Ishikawa (cell line): Measurements from ENCODE around the gene TICAM2.

Experiments
- CEBPB ChIP-seq: IDR thresholded peaks from 2 replicates; pipeline ENCODE4 v1.6.1; 2012
- CREB1 ChIP-seq: IDR thresholded peaks from 2 replicates; pipeline ENCODE4 v1.6.1; 2012; ENCODE audit warnings: low read depth
- EGR1 ChIP-seq: IDR thresholded peaks from 2 replicates; pipeline ENCODE4 v1.6.1; 2012
- EP300 ChIP-seq: IDR thresholded peaks from 2 replicates; pipeline ENCODE4 v1.6.1; 2012; ENCODE audit warnings: borderline replicate concordance
- FOXM1 ChIP-seq: IDR thresholded peaks from 2 replicates; pipeline ENCODE4 v1.6.1; 2012; ENCODE audit warnings: low read depth, borderline replicate concordance
- MAX ChIP-seq: IDR thresholded peaks from 2 replicates; pipeline ENCODE4 v1.6.1; 2012
- NFIC ChIP-seq: IDR thresholded peaks from 2 replicates; pipeline ENCODE4 v1.6.1; 2012
- RAD21 ChIP-seq: IDR thresholded peaks from 2 replicates; pipeline ENCODE4 v1.6.1; 2012; ENCODE audit warnings: low read depth
- REST ChIP-seq: IDR thresholded peaks from 2 replicates; pipeline ENCODE4 v1.6.1; 2012; ENCODE audit warnings: low read depth, mild to moderate bottlenecking
- TAF1 ChIP-seq: IDR thresholded peaks from 2 replicates; pipeline ENCODE4 v1.6.1; 2012; ENCODE audit warnings: low read depth, mild to moderate bottlenecking
- TCF12 ChIP-seq: IDR thresholded peaks from 2 replicates; pipeline ENCODE4 v1.6.1; 2012; ENCODE audit warnings: low read depth
- TEAD4 ChIP-seq: IDR thresholded peaks from 2 replicates; pipeline ENCODE4 v1.6.1; 2012
- YY1 ChIP-seq: IDR thresholded peaks from 2 replicates; pipeline ENCODE4 v1.6.1; 2012; ENCODE audit warnings: low read depth
- ZBTB7A ChIP-seq: IDR thresholded peaks from 2 replicates; pipeline ENCODE4 v1.6.1; 2012; ENCODE audit warnings: low read depth
- TF ChIP-seq, protein P1 (sequence below): IDR thresholded peaks from 2 replicates; pipeline ENCODE4 v1.6.1; 2012

TICAM2 gene

DNA sequence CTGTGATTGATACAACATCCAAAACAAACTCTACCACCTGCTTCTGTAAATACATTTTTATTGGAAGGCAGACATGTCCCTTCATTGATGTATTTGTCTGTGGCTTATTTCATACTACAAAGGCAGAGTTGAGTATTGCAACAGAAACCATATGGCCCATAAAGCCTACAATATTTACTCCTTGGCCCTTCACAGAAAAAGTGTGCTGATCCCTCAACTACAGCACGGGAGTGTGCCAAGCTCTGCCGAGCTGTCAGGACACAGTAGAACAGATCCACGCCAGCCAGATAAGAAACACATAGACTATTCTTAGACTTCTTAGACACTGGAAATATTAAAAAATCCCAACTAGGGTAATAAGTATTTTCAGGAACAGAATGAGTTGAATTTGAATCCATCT lies 13.2 kb downstream of the TICAM2 start:
- no peak for TF ChIP-seq TEAD4
- TF ChIP-seq EGR1, result no peak
- TF ChIP-seq REST, result no peak
- TF ChIP-seq NFIC, result no peak
- no peak for TF ChIP-seq ZBTB7A
- TF ChIP-seq EP300, result no peak
- no peak for TF ChIP-seq YY1
- no peak for TF ChIP-seq CEBPB
- TF ChIP-seq CREB1, result no peak
- no peak for TF ChIP-seq TAF1
- TF ChIP-seq, protein P1, sequence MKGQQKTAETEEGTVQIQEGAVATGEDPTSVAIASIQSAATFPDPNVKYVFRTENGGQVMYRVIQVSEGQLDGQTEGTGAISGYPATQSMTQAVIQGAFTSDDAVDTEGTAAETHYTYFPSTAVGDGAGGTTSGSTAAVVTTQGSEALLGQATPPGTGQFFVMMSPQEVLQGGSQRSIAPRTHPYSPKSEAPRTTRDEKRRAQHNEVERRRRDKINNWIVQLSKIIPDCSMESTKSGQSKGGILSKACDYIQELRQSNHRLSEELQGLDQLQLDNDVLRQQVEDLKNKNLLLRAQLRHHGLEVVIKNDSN, result no peak
- no peak for TF ChIP-seq TCF12
- no peak for TF ChIP-seq MAX

GRCh38 chr5:115588640-115589039 lies 13.6 kb downstream of the TICAM2 start:
- TF ChIP-seq CREB1 (no peak), EGR1 (no peak), REST (no peak), EP300 (no peak), TAF1 (no peak), TEAD4 (no peak), NFIC (no peak), RAD21 (no peak), TCF12 (no peak), YY1 (no peak), MAX (no peak), FOXM1 (no peak), CEBPB (no peak), ZBTB7A (no peak)
- TF ChIP-seq, protein P1, result no peak

DNA sequence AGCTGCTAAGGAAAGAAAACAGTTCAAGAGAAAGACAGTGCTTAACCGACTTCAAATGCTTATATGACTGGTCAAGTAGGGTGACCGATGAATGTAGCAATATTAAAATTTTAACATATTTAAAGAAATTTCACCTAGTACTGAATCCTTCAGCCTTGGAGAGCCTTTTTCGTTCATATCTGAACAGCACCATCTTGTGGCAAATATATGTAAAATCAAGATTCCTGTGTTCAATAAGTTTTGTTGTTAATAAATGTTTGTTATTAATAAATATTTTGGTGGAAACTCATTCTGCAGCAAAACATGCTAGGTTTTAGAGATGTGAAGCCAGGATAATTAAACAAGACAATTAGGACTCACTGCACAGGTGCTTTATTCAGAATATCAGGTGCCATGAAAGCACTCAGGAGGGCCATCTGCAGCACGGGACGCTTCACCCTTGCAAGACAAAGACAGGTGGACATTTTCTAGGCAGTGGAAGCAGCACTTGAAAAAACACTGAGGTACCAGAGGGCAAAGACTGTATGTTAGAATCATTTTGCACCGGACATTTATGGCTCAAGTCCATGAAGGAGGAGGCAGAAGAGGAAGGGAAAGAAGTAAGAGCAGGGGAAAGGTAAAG lies 15.6 kb downstream of the TICAM2 start:
- TF ChIP-seq RAD21 (peak; percentile 65), TCF12 (no peak), EGR1 (no peak), CEBPB (no peak)

DNA sequence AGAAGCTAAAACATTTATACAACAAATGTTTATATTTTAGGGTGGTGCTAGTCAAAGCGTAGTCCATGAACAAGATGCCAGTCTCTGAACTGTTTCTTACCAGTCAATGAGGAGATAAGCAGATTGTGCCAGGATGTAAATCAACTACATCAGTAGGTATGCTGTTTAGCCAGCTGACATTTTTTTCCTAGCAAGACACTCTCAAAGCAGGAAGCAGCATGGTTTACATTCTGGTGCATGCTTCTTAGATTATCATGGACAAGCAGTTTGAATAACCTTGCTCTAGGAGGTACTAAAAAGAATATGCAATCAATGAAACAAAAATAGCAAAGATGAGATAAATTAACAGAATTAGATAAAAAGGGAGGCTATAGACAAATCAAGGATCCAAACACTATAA lies 17.0 kb downstream of the TICAM2 start:
- TF ChIP-seq NFIC (no peak), FOXM1 (no peak), CREB1 (no peak), REST (no peak)

GRCh38 chr5:115584501-115584900 lies 17.8 kb downstream of the TICAM2 start:
- no peak for TF ChIP-seq TCF12
- no peak for TF ChIP-seq CEBPB
- no peak for TF ChIP-seq CREB1
- TF ChIP-seq FOXM1, result no peak
- no peak for TF ChIP-seq MAX
- no peak for TF ChIP-seq REST
- TF ChIP-seq ZBTB7A, result no peak
- TF ChIP-seq, protein P1, result no peak
- TF ChIP-seq YY1, result no peak
- TF ChIP-seq RAD21, result no peak
- TF ChIP-seq EGR1, result no peak
- no peak for TF ChIP-seq TEAD4
- no peak for TF ChIP-seq NFIC
- no peak for TF ChIP-seq TAF1
- TF ChIP-seq EP300, result no peak
